Activated naive CD8-positive, alpha-beta T cell treated with anti-CD3 and anti-CD28 coated beads for 36 hours (primary cell): ENCODE results near the gene SMARCD3. TPM values are rescaled to one million over a fixed set of nuclear protein-coding genes. Genes with fewer than 3 reads are reported as not detected.

Source experiments
- DNase-seq: peaks from one replicate; pipeline ENCODE4 v3.0.0; 2021
- H3K27ac Mint-ChIP-seq: one replicate; pipeline ENCODE4 v1.8.0; 2022; ENCODE audit warnings: mild to moderate bottlenecking, moderate library complexity, mixed read lengths
- H3K27me3 Mint-ChIP-seq: one replicate; pipeline ENCODE4 v1.8.0; 2022; ENCODE audit warnings: mild to moderate bottlenecking, mixed read lengths
- H3K36me3 Mint-ChIP-seq: one replicate; pipeline ENCODE4 v1.8.0; 2021; ENCODE audit warnings: mild to moderate bottlenecking, mixed read lengths
- H3K4me1 Mint-ChIP-seq: one replicate; pipeline ENCODE4 v1.8.0; 2021; ENCODE audit warnings: mixed read lengths
- H3K4me3 Mint-ChIP-seq: one replicate; pipeline ENCODE4 v1.8.0; 2022; ENCODE audit warnings: mild to moderate bottlenecking, moderate library complexity, mixed read lengths
- H3K9me3 Mint-ChIP-seq: one replicate; pipeline ENCODE4 v1.8.0; 2022; ENCODE audit warnings: mixed read lengths
- total RNA-seq, 2 experiments: library from RNA; stranded (reverse); gene quantifications; one replicate each; pipeline ENCODE4 v1.2.3, GENCODE V29; 2021

SMARCD3 gene
- 1 to 10 TPM; 4.1 to 4.3 TPM for total RNA-seq

GRCh38 chr7:151248346-151249033 is at the start of gene SMARCD3:
Gene SMARCD3, minus strand, starts transcription at chr7:151248694. Its CDS starts 132 bp downstream, at chr7:151248562.
- Mint-ChIP-seq H3K4me1 (peaks cover 43% of the 10 kb centered on the region), H3K27ac (no peak within 1 kb of the TSS), H3K36me3 (no peaks in the 10 kb centered on the region), H3K9me3 (no peaks in the 10 kb centered on the region), H3K27me3 (peaks cover 49% of the 10 kb centered on the region), H3K4me3 (peak within 1 kb of the TSS; percentile 80)
- peak; percentile 47 for DNase-seq

DNA sequence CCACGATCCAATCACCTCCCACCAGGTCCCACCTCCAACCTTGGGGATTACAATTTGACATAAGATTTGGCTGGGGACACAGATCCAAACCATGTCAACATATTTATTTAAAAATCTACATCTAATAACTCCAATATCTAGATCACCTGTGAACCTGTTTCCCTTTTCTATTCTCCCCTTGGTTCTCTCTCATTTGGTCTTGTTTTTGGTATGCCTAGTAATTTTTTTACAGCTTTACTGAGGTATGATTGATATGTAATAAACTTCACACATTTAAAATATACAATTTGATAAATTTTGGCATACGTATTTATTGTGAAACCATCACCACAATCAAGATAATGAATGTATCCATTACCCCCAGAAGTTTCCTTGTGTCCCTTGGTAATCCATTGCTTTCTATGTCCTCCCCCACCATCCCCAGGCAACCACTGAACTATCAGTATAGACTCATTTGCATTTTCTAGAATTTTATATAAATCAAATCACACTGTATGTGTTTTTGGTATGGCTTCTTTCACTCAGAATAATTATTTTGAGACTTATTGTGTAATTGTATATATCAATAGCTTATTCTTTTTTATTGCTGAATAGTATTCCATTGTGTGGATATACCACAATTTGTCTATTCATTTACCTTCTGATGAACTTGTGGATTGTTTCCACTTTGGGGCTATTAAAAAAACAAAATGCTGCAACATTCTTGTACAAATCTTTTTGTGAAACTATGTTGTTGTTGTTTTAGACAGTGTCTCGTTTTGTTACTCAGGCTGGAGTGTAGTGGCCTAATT is 47.9 kb upstream of the SMARCD3 start:
- no peak overlapping the region for H3K27ac Mint-ChIP-seq
- no peak for DNase-seq
- H3K36me3 Mint-ChIP-seq: no peaks in the 10 kb centered on the region
- no peaks in the 10 kb centered on the region for H3K4me1 Mint-ChIP-seq
- peaks cover 6% of the 10 kb centered on the region for H3K9me3 Mint-ChIP-seq
- peaks cover 8% of the 10 kb centered on the region for H3K27me3 Mint-ChIP-seq
- H3K4me3 Mint-ChIP-seq: no peak overlapping the region

DNA sequence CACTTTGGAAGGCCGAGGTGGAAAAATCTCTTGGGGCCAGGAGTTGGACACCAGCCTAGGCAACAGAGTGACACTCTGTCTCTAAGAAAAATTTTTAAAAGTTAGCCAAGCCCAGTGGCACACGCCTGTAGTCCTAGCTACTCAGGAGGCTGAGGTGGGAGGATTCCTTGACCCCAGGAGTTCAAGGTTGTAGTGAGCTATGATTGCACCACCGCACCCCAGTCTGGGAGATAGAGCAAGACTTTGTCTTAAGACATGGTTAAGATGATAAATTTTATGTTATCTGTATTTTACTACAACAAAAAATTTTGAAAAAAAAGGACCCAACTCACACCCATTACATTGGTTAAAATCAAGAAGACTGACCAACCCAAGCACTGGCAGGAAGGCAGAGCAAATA is 44.4 kb upstream of the SMARCD3 start:
- H3K36me3 Mint-ChIP-seq: no peaks in the 10 kb centered on the region
- peaks cover 6% of the 10 kb centered on the region for H3K9me3 Mint-ChIP-seq
- DNase-seq: no peak
- H3K27me3 Mint-ChIP-seq: peaks cover 4% of the 10 kb centered on the region
- no peak overlapping the region for H3K4me3 Mint-ChIP-seq
- H3K27ac Mint-ChIP-seq: no peak overlapping the region
- no peaks in the 10 kb centered on the region for H3K4me1 Mint-ChIP-seq

DNA sequence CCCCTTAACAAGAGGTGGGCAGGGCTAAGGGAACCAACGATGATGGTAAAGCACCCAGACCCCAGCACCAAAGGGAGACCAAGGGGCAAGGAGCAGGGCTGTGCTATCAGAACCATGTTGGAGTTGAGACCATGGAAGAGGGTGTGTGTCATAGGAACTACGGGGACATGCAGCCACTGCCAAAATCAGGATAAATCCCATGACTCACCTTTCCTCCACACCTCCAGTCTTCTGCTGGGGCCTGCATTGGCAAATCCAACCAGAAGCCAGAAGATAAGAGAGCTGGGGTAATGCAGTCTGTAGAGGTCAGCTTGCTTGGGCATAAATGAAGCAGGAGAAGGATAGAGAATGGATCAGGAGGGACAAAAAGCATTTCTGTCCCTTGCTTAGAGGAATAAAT is 42.7 kb upstream of the SMARCD3 start:
- no peak for DNase-seq
- H3K27ac Mint-ChIP-seq: no peak overlapping the region
- H3K36me3 Mint-ChIP-seq: no peaks in the 10 kb centered on the region
- H3K4me1 Mint-ChIP-seq: peaks cover 4% of the 10 kb centered on the region
- peaks cover 4% of the 10 kb centered on the region for H3K27me3 Mint-ChIP-seq
- H3K4me3 Mint-ChIP-seq: no peak overlapping the region
- peaks cover 3% of the 10 kb centered on the region for H3K9me3 Mint-ChIP-seq

DNA sequence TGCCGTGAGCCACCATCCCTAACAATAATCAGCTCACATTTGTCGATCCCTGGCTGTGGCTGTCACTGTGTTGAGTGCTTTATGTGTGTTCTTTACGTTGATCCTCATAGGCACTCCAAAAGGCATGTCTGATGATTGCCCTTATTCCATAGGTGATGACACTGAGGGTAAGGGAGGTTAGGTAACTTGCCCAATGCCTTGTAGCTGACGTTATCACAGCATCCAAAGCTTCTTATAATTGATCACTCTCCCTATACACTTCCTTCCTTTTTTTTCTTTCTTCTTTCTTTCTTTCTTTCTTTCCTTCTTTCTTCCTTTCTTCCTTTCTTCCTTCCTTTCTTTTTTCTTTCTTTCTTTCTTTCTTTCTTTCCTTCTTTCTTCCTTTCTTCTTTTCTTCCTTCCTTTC is 41.9 kb upstream of the SMARCD3 start:
- H3K4me1 Mint-ChIP-seq: peaks cover 7% of the 10 kb centered on the region
- no peak overlapping the region for H3K4me3 Mint-ChIP-seq
- DNase-seq: no peak
- no peak overlapping the region for H3K27ac Mint-ChIP-seq
- H3K27me3 Mint-ChIP-seq: no peaks in the 10 kb centered on the region
- no peaks in the 10 kb centered on the region for H3K9me3 Mint-ChIP-seq
- H3K36me3 Mint-ChIP-seq: no peaks in the 10 kb centered on the region

DNA sequence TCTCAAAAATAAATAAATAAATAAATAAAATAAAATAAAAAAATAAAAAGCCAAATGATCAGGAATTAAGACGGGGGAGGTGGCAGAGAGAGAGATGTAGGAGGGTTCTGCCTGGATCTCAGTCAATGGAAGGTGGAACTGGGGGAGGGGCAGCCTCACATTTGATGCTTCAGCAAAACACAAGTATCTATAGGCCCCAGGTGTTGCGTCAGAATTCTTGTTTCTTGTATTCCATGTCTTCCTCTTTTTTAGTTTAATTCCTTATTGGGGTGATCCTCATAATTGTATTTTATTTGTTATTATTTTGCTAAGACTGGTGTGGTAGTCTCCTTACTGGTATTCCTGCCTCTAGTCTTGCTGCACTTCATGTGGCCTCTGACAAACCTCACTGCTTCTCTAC is 41.4 kb upstream of the SMARCD3 start:
- H3K27ac Mint-ChIP-seq: no peak overlapping the region
- no peaks in the 10 kb centered on the region for H3K9me3 Mint-ChIP-seq
- no peak overlapping the region for H3K4me3 Mint-ChIP-seq
- H3K4me1 Mint-ChIP-seq: peaks cover 7% of the 10 kb centered on the region
- no peaks in the 10 kb centered on the region for H3K36me3 Mint-ChIP-seq
- H3K27me3 Mint-ChIP-seq: no peaks in the 10 kb centered on the region
- DNase-seq: no peak

- Mint-ChIP-seq H3K9me3 (peaks cover 4% of the 10 kb centered on the region), H3K4me3 (no peak overlapping the region), H3K4me1 (peaks cover 7% of the 10 kb centered on the region), H3K27me3 (peaks cover 15% of the 10 kb centered on the region), H3K27ac (no peak overlapping the region), H3K36me3 (no peaks in the 10 kb centered on the region)
- DNase-seq: peak; percentile 22
These were observed 37.7 kb upstream of the SMARCD3 start for GRCh38 chr7:151286148-151286547.

- no peak for DNase-seq
- H3K27ac Mint-ChIP-seq: no peak overlapping the region
- peaks cover 7% of the 10 kb centered on the region for H3K4me1 Mint-ChIP-seq
These were observed 34.8 kb upstream of the SMARCD3 start for GRCh38 chr7:151283302-151283701.

GRCh38 chr7:151282111-151282510 is 33.6 kb upstream of the SMARCD3 start:
- Mint-ChIP-seq H3K36me3 (no peaks in the 10 kb centered on the region), H3K27me3 (peaks cover 15% of the 10 kb centered on the region), H3K4me3 (no peak overlapping the region), H3K4me1 (peaks cover 12% of the 10 kb centered on the region), H3K27ac (no peak overlapping the region), H3K9me3 (peaks cover 4% of the 10 kb centered on the region)
- DNase-seq: no peak

More at GRCh38 chr7:151283302-151283701, 34.8 kb upstream of the SMARCD3 start:
- Mint-ChIP-seq H3K4me3 (no peak overlapping the region), H3K9me3 (peaks cover 4% of the 10 kb centered on the region), H3K27me3 (peaks cover 15% of the 10 kb centered on the region), H3K36me3 (no peaks in the 10 kb centered on the region)

DNA sequence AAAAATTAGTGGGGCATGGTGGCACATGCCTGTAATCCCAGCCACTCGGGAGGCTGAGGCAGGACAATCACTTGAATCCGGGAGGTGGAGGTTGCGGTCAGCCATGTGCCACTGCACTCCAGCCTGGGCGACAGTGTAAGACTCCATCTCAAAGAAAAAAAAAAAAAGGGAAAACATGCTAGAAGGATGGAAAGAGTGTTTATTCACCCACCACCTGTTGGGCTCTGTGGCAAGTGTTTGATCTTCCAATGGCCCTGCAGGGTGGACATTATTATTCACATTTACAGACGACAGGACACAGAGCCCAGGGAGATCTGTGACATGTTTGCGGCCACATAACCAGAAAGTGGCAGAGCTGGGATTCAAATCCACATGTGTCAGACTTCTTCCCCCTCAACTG is 33.2 kb upstream of the SMARCD3 start:
- H3K36me3 Mint-ChIP-seq: no peaks in the 10 kb centered on the region
- peaks cover 4% of the 10 kb centered on the region for H3K9me3 Mint-ChIP-seq
- peaks cover 15% of the 10 kb centered on the region for H3K27me3 Mint-ChIP-seq
- no peak for DNase-seq
- peaks cover 13% of the 10 kb centered on the region for H3K4me1 Mint-ChIP-seq
- no peak overlapping the region for H3K4me3 Mint-ChIP-seq
- H3K27ac Mint-ChIP-seq: no peak overlapping the region

DNA sequence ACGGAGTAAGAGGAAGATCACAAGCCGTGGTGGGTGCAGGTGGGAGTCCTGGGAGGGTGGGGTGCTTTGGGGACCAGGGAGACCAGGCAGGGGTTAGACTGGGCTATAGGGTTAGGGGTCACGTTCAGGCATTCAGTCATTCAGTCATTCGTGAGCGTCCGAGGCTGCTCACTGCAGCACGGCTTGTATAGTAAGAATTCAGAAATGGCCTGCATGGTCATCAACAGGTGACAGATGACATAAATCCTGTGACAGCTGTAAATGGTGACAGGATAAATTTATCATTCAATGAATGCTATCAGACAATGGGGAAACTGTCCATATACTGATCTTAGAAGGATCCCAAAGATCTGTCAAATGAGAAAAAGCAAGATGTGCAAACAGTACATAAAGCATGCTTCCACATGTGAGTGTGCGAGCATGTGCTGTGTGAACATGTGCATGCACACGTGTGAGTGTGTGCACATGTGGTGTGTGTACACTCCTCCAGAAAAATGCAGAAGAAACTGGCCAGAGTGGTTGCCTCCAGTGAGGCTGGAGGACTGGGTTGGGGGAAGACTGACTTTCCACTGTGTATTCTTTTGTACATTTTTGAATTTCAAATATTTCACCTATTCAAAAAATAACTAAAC is 32.0 kb upstream of the SMARCD3 start:
- H3K27me3 Mint-ChIP-seq: peaks cover 15% of the 10 kb centered on the region
- no peak for DNase-seq
- peaks cover 4% of the 10 kb centered on the region for H3K9me3 Mint-ChIP-seq
- H3K27ac Mint-ChIP-seq: no peak overlapping the region
- H3K36me3 Mint-ChIP-seq: no peaks in the 10 kb centered on the region
- peaks cover 14% of the 10 kb centered on the region for H3K4me1 Mint-ChIP-seq
- H3K4me3 Mint-ChIP-seq: no peak overlapping the region

- Mint-ChIP-seq H3K36me3 (no peaks in the 10 kb centered on the region), H3K4me1 (peaks cover 14% of the 10 kb centered on the region), H3K9me3 (peaks cover 4% of the 10 kb centered on the region), H3K27me3 (peaks cover 15% of the 10 kb centered on the region), H3K27ac (no peak overlapping the region), H3K4me3 (no peak overlapping the region)
- no peak for DNase-seq
These were observed 31.4 kb upstream of the SMARCD3 start for GRCh38 chr7:151279868-151280267.

- H3K36me3 Mint-ChIP-seq: no peaks in the 10 kb centered on the region
- H3K27ac Mint-ChIP-seq: no peak overlapping the region
- no peak overlapping the region for H3K4me3 Mint-ChIP-seq
- H3K4me1 Mint-ChIP-seq: peaks cover 17% of the 10 kb centered on the region
- no peak for DNase-seq
- peaks cover 4% of the 10 kb centered on the region for H3K9me3 Mint-ChIP-seq
- H3K27me3 Mint-ChIP-seq: peaks cover 15% of the 10 kb centered on the region
These were observed 30.5 kb upstream of the SMARCD3 start for GRCh38 chr7:151278949-151279348.

DNA sequence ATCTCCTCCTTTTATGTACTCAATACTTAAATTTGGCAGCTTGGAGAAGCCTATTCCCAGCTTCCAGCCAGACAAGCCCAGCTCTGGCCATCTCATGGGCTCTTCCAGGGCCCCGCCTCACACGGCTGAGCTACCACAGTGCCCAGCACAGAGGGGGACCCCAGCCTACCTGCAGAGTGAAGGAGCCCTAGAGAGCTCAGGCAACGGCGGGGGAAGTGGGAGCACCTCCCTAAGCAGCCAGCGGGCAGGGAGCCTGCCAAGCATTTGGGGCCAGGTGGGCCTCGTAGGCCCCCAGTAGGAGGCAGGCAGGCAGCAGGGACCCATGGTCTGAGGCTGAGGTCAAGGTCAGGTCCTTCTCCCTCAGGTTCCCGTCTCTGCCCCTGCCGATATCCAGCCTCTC is 29.1 kb upstream of the SMARCD3 start:
- peak overlapping the region; percentile 74 for H3K4me3 Mint-ChIP-seq
- no peak overlapping the region for H3K27ac Mint-ChIP-seq
- no peaks in the 10 kb centered on the region for H3K9me3 Mint-ChIP-seq
- H3K4me1 Mint-ChIP-seq: peaks cover 17% of the 10 kb centered on the region
- H3K27me3 Mint-ChIP-seq: peaks cover 9% of the 10 kb centered on the region
- no peak for DNase-seq
- H3K36me3 Mint-ChIP-seq: no peaks in the 10 kb centered on the region
